DMS79 (cell line): ENCODE data around the gene CTTN.

ENCODE experiments used
- DNase-seq: peaks from one replicate; lab custom pipeline; 2025; lab: John Stamatoyannopoulos, UW

Gene CTTN

GRCh38 chr11:70473873-70474690 is 75.8 kb downstream of the CTTN start:
- DNase-seq, result no peak

- DNase-seq, result no peak
These were observed 76.4 kb downstream of the CTTN start for GRCh38 chr11:70474710-70475109.

- DNase-seq, result no peak
These were observed 78.3 kb downstream of the CTTN start for GRCh38 chr11:70476669-70477068.

- peak; percentile 37 for DNase-seq
These were observed 78.8 kb downstream of the CTTN start for GRCh38 chr11:70477176-70477575.

GRCh38 chr11:70477609-70478008 is 79.3 kb downstream of the CTTN start:
- DNase-seq, result no peak

- DNase-seq, result no peak
These were observed 80.0 kb downstream of the CTTN start for GRCh38 chr11:70478166-70478890.

- no peak for DNase-seq
These were observed 82.4 kb downstream of the CTTN start for GRCh38 chr11:70480711-70481110.

- DNase-seq, result no peak
These were observed 83.5 kb downstream of the CTTN start for GRCh38 chr11:70481625-70482528.

- no peak for DNase-seq
These were observed 84.2 kb downstream of the CTTN start for GRCh38 chr11:70482529-70482917.

GRCh38 chr11:70483077-70483861 is 84.9 kb downstream of the CTTN start:
- DNase-seq, result no peak

- no peak for DNase-seq
These were observed 85.6 kb downstream of the CTTN start for GRCh38 chr11:70483917-70484316.

GRCh38 chr11:70485326-70486025 is 87.1 kb downstream of the CTTN start:
- DNase-seq, result no peak

- DNase-seq, result no peak
These were observed 87.7 kb downstream of the CTTN start for GRCh38 chr11:70486026-70486415.
